Measurements from ENCODE around the gene KIF1C.

The KIF1C gene

DNA sequence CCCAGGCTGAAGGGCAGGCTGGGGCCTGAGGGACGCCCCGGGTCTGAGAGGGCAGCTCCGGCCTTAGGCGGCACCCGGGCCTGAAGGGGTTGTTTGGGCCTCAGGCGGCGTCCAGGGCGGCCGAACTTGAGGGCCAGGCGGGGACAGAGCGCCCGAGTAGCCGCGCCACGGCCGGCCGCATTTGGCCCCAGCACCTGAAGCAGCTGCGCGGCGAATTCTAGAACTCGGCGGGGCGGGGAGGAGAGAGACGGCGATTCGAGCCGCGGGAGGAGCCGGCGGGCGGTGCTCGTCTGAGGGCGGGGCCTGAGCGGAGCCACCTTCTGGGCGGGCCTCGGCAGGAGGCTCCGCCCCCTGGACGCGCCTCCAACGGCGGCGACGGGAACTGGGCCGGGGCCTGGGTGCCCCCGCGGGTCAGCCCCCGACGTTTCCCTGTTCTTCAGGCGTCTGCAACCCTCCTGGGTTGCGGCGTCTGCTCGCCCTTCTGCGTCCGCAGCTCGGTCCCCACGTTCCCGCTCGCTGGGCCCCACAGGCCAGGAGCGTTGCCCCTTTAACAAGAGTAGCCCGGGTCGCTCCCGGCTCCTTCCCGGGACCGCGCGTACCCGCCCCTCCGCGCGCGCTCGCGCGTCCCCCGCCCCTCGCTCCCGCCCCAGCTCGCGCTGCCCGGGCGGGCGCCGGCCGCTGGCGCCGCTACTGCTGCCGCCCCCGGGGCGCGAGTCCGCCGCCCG is at the start of gene KIF1C, which contains the start of gene INCA1:
TSS of gene KIF1C (plus strand) at position 649 of the 725 bp plus-strand sequence. CDS start 2,297 bp downstream, outside the sequence.
TSS of gene INCA1 (minus strand) at position 221 of the 725 bp plus-strand sequence. CDS start 3,085 bp downstream, outside the sequence.
- DNase-seq (ENCODE audit: low read depth in 2 of 3, low spot score in 1 of 3), result peak; percentile 77 to 88 (median 82)

- DNase-seq (ENCODE audit: low read depth in 2 of 3, low spot score in 1 of 3), result peak; percentile 88 to 90 (median 89)
These were observed 49.4 kb upstream of the KIF1C start, which contains the start of gene PFN1 for GRCh38 chr17:4948166-4948930. Gene PFN1, minus strand, starts transcription at chr17:4948530. Its CDS starts 136 bp downstream, at chr17:4948394.

- peak in 2 of 3 donors; percentile 68 to 76 for DNase-seq (ENCODE audit: low read depth in 2 of 3, low spot score in 1 of 3)
These were observed 48.8 kb upstream of the KIF1C start for GRCh38 chr17:4948931-4949320.

DNA sequence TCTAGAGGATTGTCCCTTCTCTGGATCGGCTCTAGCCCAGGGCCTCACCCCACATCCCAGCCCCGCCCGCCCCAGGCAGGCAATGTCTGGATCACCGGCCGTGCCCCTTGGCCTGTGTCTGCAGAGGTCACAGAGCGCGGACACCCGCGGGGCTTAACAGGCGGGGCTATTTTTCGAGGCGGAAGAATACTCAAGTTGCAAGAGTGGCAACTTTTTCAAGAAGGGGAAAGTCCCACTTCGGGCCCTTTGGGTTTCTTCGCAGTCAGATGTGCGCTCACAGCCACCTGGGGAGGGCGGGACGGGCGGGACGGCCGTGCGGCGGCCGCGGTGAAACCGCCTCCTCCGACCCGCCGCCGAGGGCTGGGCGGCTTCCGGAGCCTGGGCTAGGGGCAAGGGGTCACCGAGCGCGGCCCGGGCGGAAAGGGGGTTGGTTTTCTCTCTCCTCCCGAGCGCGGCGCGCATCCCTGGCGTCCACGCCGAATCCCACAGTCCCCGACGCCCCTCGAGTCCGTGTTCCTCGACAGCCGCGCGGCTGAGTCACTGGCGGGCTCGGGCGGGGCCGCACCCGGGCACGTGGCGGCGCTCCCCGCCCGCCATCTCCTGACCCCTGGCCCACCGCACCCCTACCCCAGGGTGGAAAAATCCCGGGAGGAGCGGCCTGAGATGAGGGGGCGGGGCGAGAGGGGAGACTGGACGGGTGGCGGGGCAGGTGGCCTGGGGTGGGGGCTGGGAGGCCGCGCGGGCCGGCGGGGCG is 48.3 kb upstream of the KIF1C start:
- peak in 2 of 3 donors; percentile 66 to 74 for DNase-seq (ENCODE audit: low read depth in 2 of 3, low spot score in 1 of 3)

DNA sequence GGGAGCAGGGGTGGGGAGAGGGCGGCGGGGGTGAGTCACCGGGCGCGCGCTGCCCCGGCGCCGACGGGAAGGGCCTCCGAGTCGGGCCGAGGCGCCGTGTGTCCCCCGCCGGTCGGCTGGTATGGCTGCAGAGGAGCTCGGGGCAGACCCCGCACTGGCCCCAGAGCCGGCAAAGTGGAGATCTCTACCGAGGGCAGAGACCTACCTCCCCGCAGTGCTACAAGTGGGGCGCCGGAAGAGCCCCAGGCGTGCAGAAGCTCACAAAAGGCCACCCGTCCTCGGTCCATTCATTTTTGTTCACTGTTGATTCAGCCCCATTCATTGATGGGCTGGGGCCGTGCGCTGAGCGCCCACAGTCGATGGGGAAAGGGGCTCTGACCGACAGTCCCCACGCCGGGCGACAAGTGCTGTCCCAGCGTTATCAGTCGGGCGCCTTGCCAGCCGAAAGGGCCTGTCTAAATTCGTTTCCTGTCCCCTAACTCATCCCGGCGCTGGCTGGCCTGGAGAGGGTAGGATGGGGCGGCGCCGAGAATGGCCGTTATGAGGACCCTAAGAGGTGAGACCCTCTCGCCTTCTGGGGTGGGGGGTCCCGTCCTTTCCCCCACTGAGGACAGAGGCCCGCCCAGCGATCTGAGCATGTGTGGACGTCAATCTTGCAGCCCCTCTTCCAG is 47.5 kb upstream of the KIF1C start:
- peak in 1 of 3 donors; percentile 17 for DNase-seq (ENCODE audit: low read depth in 2 of 3, low spot score in 1 of 3)

DNA sequence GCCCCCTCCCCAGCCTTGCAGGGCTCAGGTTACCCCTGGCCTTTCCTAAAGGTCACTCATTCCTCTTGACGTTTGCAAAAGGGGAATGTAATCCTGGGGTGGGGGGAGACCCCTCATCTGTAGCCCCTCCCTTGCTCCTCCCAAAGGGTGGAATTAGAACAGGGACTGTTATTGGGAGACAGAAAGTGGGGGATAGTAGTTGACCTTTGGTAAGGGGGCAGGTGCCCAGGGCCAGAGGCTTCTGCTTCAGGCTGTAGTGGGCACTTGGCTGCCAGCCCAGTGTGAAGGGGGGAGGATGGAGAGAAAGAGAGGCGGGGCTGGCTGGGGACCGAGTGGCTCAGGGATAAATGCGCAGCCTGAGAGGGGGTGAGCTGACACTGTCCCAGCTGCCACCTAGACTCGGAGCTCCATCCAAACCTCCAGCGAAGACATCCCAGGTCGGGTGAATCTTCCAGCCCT is 47.0 kb upstream of the KIF1C start, which contains the start of gene ENO3:
TSS of gene ENO3 (plus strand) at position 374 of the 459 bp plus-strand sequence. CDS start 711 bp downstream, outside the sequence.
- no peak for DNase-seq (ENCODE audit: low read depth in 2 of 3, low spot score in 1 of 3)

- no peak for DNase-seq (ENCODE audit: low read depth in 2 of 3, low spot score in 1 of 3)
These were observed 46.3 kb upstream of the KIF1C start for GRCh38 chr17:4951486-4951885.

- DNase-seq (ENCODE audit: low read depth in 2 of 3, low spot score in 1 of 3), result no peak
These were observed 44.2 kb upstream of the KIF1C start for GRCh38 chr17:4953451-4953961.

- no peak for DNase-seq (ENCODE audit: low read depth in 2 of 3, low spot score in 1 of 3)
These were observed 42.7 kb upstream of the KIF1C start for GRCh38 chr17:4955091-4955490.

DNA sequence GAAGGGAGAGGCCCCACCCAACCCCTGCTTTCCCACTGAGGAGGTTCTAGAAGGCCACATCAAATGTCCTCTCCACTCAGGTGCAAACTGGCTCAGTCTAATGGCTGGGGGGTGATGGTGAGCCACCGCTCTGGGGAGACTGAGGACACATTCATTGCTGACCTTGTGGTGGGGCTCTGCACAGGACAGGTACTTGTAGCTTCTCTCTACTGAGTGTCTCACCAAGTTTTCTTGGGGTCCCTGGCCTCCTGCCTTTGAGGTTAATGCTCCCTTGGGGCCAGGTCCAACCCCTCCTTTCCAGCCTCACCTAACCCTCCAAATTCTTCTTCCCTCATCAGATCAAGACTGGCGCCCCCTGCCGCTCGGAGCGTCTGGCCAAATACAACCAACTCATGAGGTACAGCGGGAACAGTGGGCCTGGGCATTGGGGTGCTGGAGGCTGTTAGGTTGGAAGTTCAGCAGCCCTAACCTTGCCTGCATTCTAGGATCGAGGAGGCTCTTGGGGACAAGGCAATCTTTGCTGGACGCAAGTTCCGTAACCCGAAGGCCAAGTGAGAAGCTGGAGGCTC is 41.2 kb upstream of the KIF1C start:
- no peak for DNase-seq (ENCODE audit: low read depth in 2 of 3, low spot score in 1 of 3)

- DNase-seq (ENCODE audit: low read depth in 2 of 3, low spot score in 1 of 3), result no peak
These were observed 39.6 kb upstream of the KIF1C start for GRCh38 chr17:4958102-4958501.

- DNase-seq (ENCODE audit: low read depth in 2 of 3, low spot score in 1 of 3), result no peak
These were observed 38.3 kb upstream of the KIF1C start for GRCh38 chr17:4959261-4959965.

GRCh38 chr17:4960279-4960922 is 37.3 kb upstream of the KIF1C start:
- no peak for DNase-seq (ENCODE audit: low read depth in 2 of 3, low spot score in 1 of 3)

DNA sequence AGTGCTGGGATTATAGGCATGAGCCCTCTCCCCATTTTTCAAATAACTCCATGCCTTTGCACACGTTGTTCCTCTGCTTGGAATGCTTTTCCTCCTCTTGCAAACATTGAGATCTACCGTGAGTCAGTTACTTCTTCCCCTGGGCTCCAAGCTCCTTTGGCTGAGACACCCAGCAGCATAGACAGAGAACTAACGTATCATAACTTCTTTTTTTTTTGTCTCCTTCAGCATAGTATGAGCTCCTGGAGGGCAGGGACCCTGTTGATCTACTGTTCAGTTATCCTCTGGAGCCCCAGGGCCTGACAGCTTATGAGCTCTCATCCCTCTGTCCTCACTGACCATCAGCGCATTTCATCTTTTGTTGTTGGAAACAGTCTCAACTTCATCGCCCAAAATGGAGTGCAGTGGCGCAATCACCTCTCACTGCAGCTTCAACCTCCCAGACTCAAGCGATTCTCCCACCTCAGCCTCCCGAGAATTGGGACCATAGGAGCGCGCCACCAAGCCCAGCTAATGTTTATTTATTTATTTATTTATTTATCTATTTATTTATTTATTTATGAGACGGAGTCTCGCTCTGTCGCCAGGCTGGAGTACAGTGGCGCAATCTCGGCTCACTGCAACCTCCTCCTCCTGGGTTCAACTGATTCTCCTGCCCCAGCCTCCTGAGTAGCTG is 32.3 kb upstream of the KIF1C start:
- DNase-seq (ENCODE audit: low read depth in 2 of 3, low spot score in 1 of 3), result no peak

DNA sequence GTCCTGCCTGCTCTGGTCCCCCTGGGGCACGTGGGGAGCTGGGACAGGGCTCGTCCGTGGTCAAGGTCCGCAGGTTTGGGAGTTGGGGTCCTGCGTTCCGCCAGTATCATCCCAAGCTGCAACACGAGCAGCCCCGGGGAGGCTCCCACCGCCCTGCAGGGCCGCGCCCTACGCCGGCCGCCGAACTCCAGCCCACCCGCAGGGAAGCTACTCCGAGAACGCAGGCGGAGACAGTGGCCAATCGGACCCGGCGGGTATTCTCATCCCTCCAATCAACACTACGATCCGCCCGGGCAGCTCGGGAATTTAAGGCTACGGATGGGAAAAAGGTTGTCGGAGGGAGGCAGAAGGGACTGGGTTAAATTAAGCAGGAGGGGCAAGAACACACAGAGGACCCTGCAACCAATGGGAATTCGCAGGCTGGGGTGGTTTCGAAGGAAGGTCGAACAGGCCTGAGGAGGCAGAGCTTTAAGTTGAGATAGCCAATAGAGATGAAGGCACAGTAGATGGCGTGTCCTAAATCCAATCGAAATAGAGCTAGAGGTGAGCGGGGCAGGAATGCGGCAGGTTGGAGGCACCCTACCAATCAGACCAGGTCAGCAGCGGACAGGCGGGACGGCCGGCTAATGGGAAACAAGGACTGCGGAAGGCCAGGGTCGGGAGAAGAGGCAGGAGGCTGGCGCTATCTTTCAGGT is 30.8 kb upstream of the KIF1C start:
- peak; percentile 88 to 93 (median 91) for DNase-seq (ENCODE audit: low read depth in 2 of 3, low spot score in 1 of 3)

DNA sequence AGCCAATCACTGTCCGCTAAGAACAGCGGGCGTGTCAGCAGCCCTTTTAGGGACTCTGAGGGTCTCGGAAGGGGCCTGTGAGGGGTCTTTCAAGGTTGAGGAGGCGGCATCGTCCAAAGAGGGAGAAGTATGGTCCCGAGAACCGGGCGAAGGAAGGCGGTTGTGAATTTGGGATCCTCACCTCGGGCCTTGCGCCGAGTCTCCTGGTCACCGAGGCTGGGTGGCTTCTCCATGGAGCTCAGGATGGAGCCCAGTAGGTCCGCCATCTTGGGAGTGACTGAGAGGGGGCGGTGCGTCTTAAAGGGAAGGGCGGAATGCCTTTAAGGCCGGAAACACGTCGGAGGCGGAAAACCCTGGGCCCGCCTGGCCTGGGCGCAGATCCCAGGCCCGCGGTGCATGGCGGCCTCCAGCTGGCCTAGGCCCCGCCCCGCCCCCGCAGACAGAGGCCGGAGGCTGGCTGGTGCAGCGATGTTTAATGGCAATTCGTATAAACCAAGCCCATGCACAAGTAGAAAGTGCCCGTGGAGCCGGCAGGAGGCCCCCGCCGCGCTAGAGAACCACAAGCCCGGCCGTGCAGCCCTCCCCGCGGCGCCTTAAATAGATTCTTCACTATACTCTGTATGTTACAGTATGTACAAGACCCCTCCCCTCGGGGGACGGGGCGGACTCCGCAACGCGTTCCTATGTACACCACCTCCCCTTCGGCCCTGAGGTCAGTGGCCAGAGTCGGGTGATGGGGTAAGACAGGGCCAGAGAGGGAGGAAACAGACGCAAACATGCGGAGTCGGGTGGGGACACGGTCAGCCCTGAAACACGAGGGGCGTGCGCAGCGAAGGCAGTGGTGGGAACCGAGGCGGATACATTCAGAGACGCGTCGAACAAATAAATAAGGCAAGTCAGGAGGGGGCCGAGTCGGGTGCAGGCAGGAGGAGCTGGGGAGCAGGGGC is 29.9 kb upstream of the KIF1C start, which contains the start of gene SPAG7:
TSS of gene SPAG7 (minus strand) at position 279 of the 947 bp plus-strand sequence. CDS start at position 266, 13 bp downstream.
- DNase-seq (ENCODE audit: low read depth in 2 of 3, low spot score in 1 of 3), result peak; percentile 90 to 95 (median 91)
